A172 (cell line): Measurements from ENCODE around the gene DIS3L2. TPM values are rescaled to one million over a fixed set of nuclear protein-coding genes. Genes with fewer than 3 reads are reported as not detected.
"Not testable (repeated sequence)": the region's sequence is repeated elsewhere in the genome, so short reads cannot be mapped to it uniquely, and the experiment has no call there.

Experiments used
- DNase-seq: peaks from one replicate; pipeline ENCODE4 v3.0.0-alpha.2; 2015; ENCODE audit warnings: low spot score
- total RNA-seq: library from RNA; depleted of rRNA; stranded (reverse); fragments of >200 nt; shearing (Covaris generic); gene quantifications from 2 replicates; pipeline ENCODE4 v1.2.3, GENCODE V29; 2014

DIS3L2 gene
- total RNA-seq, 1 experiment from 2014 or later = 19.2 TPM

DNA sequence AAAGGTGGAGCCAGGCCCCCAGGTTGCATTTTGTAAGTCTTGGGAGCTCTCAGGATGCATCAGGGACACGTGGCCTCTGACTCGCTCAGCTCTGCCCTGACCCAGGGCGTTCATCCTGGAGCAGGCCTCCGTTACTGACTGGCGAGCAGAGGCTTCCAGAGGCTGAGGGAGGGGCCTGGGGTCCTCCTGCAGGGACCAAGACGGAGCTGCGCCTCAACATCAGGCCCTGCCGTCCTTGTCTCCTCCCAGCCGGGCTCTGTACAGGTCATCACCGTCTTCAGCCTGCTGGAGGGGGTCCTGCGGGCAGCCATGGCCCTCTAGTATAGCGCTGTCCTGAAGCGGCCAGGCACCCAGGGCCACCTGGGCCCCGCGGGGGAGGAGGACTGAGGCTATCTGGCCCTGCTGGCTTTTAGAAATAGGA lies 406.8 kb downstream of the DIS3L2 start:
- peak; percentile 35 for DNase-seq

GRCh38 chr2:232369126-232369951 lies 407.8 kb downstream of the DIS3L2 start:
- DNase-seq = no peak

DNA sequence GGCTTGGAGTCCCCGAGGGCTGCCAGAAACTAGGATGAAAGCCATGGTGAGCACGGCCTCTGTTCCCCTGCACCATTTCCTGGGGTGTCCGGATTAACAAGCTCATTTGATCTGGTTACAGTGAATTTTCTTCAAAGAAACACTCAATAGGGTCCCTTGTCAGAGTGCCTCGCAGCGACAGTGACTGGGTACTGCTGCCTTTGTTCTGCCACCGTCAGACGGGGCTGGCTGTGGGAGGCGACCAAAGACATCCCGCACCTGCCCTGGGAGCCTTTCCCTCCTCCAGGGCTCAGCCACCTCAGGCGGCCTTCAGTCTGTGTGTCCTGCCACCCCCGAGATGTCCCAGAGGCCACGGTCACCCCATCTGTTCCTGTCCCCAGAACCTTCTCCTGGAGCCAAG lies 408.5 kb downstream of the DIS3L2 start:
- DNase-seq = not testable (repeated sequence)

DNA sequence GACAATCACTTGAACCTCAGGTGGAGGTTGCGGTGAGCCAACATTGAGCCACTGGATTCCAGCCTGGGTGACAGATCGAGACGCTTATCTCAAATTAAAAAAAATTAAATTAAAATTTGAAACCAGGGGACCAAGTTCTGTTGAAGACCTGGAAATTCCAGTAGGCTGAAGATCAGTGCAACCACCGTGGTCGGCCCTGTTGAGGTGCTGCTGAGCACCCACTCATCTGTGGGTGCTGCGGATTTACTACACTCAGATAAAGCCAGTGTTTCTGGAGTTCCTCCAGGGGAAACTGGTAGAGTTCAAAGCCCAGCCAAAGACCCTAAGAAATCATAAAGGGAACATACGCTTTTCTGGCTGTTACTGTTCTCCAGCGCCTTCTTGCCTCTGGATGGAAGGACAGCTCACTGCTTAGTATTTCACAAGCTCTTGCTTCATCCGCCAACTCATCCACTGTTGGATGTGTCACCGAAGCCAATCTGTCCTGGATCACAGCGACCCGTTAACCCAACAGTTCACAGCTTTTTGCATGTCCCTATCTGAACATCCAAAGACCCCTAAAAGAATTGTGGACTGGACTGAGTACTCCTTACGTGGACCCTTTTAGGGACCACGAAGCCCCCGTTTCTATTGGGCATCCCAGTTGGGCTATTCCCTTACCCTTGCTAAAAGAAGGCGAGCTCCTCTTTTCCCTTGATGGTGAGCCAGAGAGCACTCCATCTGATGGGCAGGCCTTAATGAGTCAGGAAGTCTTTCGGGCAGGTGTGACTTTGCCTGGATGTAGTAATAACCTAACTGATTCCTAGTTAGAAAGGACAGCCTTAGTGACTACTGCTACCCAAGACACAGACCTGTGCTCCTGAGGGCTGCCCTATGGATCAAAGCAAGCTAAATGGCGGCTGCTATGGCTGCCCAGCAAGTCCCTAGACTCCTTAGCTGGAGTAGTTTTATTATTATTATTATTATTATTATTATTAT lies 411.0 kb downstream of the DIS3L2 start:
- no peak for DNase-seq

DNA sequence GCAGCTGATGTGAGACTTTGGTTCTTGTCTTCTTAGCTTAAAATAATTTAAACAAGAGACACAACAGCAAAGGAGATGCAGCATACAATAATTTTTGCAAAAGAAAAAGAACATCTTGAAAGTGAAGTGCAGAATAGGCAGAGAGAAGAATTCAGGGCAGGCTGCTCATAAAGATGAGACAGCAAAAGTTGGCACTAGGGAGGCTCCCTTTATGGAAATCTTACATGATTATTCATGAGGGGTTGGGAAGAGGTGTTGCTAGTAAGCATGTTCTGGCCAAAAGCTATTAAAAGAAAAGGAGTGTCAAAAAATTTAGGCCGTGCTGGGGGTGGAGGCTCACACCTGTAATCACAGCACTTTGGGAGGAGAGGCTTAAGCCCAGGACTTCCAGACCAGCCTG lies 412.8 kb downstream of the DIS3L2 start:
- no peak for DNase-seq

GRCh38 chr2:232375164-232375563 lies 413.7 kb downstream of the DIS3L2 start:
- DNase-seq = no peak

DNA sequence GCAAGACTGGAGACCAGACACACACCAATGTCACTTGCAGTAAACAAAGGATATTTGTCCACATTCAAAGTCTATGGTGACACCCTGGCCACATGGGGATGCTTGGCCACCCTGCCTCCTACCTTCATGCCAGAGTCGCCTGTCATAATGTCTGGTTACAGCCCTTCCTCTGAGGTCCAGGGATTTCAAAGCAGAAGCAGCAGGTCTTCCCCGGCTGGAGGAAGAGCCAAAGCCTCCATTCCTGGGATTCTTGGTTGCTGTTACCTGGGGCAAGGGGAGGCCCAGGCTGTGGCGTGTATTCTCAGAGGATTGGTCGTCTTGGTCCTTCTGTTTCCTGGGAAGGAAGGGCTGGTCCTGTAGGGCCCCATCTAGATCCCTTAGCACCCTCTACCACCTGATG lies 414.7 kb downstream of the DIS3L2 start:
- DNase-seq = no peak

GRCh38 chr2:232376713-232377112 lies 415.2 kb downstream of the DIS3L2 start:
- DNase-seq = no peak

DNA sequence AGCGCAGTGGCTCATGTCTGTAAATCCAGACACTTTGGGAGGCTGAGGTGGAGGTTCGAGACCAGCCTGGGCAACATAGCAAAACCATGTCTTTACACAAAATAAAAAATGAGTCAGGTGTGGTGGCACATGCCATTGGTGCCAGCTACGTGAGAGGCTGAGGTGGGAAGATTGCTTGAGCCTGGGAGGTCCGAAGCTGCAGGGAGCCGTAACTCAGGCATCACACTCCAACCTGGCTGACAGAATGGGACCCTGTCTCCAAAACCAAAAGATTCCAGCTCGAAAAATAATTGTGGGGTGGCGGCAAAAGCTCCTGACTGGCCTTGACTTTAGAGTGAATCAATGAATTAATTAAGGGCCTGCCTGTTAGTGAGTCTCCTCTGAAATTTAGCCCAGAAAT lies 415.8 kb downstream of the DIS3L2 start:
- DNase-seq = no peak

DNA sequence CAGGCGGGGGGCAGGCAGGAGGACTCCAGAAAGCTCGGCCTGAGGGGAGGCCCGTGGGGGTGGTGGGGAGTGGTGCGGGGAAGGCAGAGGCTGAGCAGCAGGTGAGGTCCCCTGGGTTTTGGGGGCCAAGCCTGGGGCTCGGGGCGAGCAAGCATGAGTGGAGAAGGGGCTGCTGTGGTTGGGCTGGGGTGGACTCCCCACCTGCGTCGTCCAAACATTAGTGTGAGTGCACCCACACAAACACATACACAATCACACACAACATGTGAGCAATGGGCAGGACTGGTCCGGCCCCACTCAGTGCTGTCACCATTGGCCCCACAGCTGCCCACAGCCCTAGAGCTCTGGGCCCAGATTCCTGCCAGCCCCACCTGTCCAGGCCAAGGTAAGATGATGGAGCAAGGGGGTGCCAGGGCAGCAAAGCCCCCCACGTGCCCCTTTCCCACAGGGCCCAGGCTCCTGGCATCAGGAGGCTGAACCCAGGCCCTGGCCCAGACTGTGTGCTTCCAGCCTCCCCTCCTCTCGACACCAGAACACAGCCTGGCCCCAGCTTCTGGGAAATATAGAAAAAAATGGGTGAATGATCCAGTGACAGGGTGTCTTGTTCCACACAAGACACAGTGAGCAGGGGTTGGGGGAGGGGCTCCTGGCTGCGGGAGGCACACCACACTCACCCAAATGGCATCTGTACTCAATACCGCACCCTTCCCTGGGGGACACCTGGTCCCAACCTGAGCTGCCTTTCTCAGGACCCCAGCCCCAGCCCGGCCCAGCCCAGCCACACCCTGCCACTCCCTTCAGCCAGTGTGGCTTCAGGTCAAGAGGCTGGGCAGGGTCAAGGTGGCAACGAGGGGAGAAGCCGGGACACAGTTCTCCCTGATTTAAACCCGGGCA lies 416.6 kb downstream of the DIS3L2 start:
- peak; percentile 20 for DNase-seq

GRCh38 chr2:232378735-232379151 lies 417.2 kb downstream of the DIS3L2 start, which contains the start of gene ALPP:
Gene ALPP, plus strand, starts transcription at chr2:232378751. Its CDS starts 52 bp downstream, at chr2:232378803.
- not testable (repeated sequence) for DNase-seq

DNA sequence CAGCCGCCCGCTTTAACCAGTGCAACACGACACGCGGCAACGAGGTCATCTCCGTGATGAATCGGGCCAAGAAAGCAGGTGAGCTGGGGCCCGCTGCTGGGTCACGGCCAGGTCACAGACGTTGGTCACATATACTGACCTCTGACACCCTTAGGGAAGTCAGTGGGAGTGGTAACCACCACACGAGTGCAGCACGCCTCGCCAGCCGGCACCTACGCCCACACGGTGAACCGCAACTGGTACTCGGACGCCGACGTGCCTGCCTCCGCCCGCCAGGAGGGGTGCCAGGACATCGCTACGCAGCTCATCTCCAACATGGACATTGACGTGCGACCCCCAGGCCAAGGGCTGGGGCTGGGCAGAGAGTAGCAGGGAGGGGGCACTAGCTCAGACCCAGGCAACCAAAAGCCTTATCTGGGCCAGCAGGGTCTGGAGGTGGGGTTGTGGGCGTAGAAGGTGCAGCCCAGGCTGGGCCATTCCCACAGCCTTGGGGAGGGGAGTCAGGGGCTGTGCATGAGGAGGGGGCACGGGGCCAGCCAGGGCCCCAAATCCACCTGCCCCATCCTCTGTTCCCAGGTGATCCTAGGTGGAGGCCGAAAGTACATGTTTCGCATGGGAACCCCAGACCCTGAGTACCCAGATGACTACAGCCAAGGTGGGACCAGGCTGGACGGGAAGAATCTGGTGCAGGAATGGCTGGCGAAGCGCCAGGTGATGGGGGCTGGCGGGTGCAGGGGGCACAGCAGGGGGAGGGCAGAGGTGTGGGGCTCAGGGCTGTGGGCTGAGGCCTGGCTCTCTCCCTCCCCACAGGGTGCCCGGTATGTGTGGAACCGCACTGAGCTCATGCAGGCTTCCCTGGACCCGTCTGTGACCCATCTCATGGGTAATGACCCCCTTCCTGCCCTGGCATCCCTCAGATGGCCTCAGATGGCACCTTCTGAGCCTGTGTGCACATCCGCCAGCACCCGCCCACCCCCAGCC lies 418.4 kb downstream of the DIS3L2 start:
- DNase-seq = not testable (repeated sequence)

DNA sequence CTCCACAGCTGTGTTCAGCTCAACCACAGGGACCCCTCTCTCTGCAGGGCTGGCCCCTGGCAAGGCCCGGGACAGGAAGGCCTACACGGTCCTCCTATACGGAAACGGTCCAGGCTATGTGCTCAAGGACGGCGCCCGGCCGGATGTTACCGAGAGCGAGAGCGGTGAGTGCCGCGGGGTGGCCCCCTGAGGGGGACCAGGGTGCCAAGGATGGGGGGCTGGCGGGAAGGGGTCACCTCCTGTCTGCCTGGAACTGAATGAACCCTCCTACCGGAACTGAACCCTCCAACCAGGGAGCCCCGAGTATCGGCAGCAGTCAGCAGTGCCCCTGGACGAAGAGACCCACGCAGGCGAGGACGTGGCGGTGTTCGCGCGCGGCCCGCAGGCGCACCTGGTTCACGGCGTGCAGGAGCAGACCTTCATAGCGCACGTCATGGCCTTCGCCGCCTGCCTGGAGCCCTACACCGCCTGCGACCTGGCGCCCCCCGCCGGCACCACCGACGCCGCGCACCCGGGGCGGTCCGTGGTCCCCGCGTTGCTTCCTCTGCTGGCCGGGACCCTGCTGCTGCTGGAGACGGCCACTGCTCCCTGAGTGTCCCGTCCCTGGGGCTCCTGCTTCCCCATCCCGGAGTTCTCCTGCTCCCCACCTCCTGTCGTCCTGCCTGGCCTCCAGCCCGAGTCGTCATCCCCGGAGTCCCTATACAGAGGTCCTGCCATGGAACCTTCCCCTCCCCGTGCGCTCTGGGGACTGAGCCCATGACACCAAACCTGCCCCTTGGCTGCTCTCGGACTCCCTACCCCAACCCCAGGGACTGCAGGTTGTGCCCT lies 419.9 kb downstream of the DIS3L2 start:
- not testable (repeated sequence) for DNase-seq

DNA sequence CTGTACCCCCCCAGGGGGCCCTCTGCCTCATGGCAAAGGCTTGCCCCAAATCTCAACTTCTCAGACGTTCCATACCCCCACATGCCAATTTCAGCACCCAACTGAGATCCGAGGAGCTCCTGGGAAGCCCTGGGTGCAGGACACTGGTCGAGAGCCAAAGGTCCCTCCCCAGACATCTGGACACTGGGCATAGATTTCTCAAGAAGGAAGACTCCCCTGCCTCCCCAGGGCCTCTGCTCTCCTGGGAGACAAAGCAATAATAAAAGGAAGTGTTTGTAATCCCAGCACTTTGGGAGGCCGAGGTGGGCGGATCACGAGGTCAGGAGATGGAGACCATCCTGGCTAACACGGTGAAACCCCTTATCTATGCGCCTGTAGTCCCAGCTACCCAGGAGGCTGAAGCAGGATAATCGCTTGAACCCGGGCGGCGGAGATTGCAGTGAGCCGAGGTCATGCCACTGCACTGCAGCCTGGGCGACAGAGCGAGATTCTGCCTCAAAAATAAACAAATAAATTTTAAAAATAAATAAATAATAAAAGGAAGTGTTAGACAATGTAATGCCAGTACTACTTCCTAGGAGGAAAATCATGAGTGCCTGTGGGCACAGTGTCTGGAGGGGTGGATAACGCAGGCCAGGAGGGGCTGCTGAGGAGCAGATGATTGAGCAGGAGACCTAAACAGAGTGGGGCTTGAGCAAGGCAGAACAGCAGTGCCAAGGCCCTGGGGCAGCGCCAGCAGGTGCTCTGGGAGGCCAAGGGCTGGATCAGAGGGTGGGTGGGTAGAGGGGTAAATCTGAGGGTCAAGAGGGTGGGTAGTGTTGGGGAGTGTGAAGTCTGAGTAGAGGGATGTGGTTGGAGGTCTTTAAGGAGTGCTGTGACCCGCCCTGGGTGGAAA lies 421.1 kb downstream of the DIS3L2 start:
- no peak for DNase-seq

DNA sequence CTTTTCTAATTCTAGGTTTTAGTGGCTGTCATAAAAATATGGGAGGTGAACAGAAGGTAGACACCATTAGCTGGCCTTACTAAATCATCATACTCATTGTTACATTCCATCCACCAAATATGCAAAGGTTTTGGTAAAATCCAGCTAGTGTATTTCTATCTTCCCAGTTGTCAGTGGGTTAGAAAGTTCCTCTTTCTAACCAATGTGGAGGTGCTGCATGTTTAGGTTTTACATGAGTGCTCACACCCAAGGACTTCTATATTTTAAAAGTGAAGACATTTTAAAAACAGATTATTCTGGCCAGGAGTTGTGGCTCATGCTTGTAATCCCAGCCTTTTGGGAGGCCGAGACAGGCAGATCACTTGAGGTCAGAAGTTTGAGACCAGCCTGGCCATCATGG lies 423.0 kb downstream of the DIS3L2 start:
- DNase-seq = no peak

DNA sequence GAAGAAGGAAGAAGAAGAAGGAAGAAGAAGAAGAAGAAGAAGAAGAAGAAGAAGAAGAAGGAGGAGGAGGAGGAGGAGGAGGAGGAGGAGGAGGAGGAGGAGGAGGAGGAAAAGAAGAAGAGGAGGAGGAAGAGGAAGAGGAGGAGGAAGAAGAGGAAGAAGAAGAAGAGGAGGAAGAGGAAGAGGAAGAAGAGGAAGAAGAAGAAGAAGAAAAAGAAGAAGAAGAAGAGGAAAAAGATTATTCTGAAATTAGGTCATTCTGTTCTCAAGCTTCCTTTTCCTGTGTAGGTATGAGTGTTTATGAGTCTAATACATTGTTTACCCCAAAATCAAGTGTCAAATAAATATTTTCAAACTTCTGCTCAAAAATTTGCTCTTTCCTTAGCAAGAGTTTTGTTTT lies 423.5 kb downstream of the DIS3L2 start:
- not testable (repeated sequence) for DNase-seq

- peak; percentile 91 for DNase-seq
Observed at GRCh38 chr2:232385660-232386489, 424.4 kb downstream of the DIS3L2 start.

DNA sequence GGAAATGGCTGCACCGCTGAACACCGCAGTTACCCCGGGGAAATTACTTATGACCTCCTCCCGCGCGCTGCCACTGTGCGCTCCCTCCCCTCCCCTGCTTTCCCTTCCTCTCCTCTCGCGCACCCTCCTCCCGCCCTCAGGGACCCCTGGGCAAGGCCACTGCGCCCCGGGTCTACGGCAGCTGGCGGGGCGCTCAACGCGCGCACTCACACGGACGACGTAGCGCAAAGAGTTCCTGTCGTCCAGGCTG lies 424.9 kb downstream of the DIS3L2 start:
- no peak for DNase-seq
